Liver (tissue), 9 donors: Measurements from ENCODE around the gene COL7A1. TPM values are rescaled to one million over a fixed set of nuclear protein-coding genes. Genes with fewer than 3 reads are reported as not detected.
A peak's percentile ranks its signal among the peaks of the same experiment; 100 is the strongest.

ENCODE experiments used
- DNase-seq: peaks from one replicate; pipeline ENCODE4 v3.0.0-alpha.2; 2017; ENCODE audit warnings: low spot score
- H3K27ac ChIP-seq, 2 donors: one replicate each; pipeline ENCODE4 v1.7.0; 2013; ENCODE audit warnings: inconsistent platforms in 2 of 2, low read length in 2 of 2, control low read depth in 1 of 2, low read depth in 1 of 2, mild to moderate bottlenecking in 1 of 2
- H3K27me3 ChIP-seq, 4 donors: one replicate each; pipeline versions ENCODE4 v1.6.1 to v1.7.0; 2013; ENCODE audit warnings: low read length in 3 of 4, inconsistent platforms in 1 of 4, mild to moderate bottlenecking in 1 of 4, moderate library complexity in 1 of 4; ENCODE audit not compliant: control insufficient read depth in 4 of 4, insufficient read depth in 4 of 4
- H3K36me3 ChIP-seq, 4 donors: one replicate each; pipeline versions ENCODE4 v1.6.1 to v1.7.0; 2013; ENCODE audit warnings: low read length in 3 of 4, mild to moderate bottlenecking in 3 of 4, low read depth in 1 of 4, moderate library complexity in 1 of 4; ENCODE audit not compliant: control insufficient read depth in 4 of 4, insufficient read depth in 3 of 4
- H3K4me1 ChIP-seq, 4 donors: one replicate each; pipeline versions ENCODE4 v1.6.1 to v1.7.0; 2013; ENCODE audit warnings: low read length in 3 of 4, mild to moderate bottlenecking in 3 of 4, moderate library complexity in 1 of 4; ENCODE audit not compliant: control insufficient read depth in 4 of 4, insufficient read depth in 4 of 4
- H3K4me3 ChIP-seq, 3 donors: one replicate each; pipeline versions ENCODE4 v1.6.1 to v1.7.0; 2013; ENCODE audit warnings: low read length in 3 of 3, control low read depth in 1 of 3, low read depth in 1 of 3, mild to moderate bottlenecking in 1 of 3
- H3K9ac ChIP-seq, 2 donors: one replicate each; pipeline ENCODE4 v1.7.0; 2013; ENCODE audit warnings: low read length in 2 of 2, mild to moderate bottlenecking in 2 of 2, moderate library complexity in 2 of 2, control low read depth in 1 of 2, low read depth in 1 of 2
- H3K9me3 ChIP-seq, 4 donors: one replicate each; pipeline versions ENCODE4 v1.6.1 to v1.7.0; 2013; ENCODE audit warnings: low read length in 3 of 4; ENCODE audit not compliant: control insufficient read depth in 4 of 4
- CTCF ChIP-seq: fragments of 150-350 bp; IDR thresholded peaks from 2 replicates; pipeline ENCODE4 v1.5.1; 2017; ENCODE audit warnings: improper control_type of control experiment, low read depth, low read length; ENCODE audit not compliant: missing input control
- EGR1 ChIP-seq, 2 donors: IDR thresholded peaks; 2 replicates each; pipeline ENCODE4 v1.6.1; 2016 to 2018; ENCODE audit warnings: antibody characterized with exemption in 2 of 2, low read depth in 2 of 2
- FOXA1 ChIP-seq: IDR thresholded peaks from 2 replicates; pipeline ENCODE4 v1.6.1; 2016; ENCODE audit warnings: antibody characterized with exemption
- FOXA2 ChIP-seq: IDR thresholded peaks from 2 replicates; pipeline ENCODE4 v1.6.1; 2016; ENCODE audit warnings: antibody characterized with exemption
- GABPA ChIP-seq, 2 donors: IDR thresholded peaks in 1 of 2; conservative IDR thresholded peaks in 1 of 2; 2 replicates each; pipeline ENCODE4 v1.6.1; 2016; ENCODE audit warnings: antibody characterized with exemption in 2 of 2, mild to moderate bottlenecking in 1 of 2, moderate library complexity in 1 of 2
- HNF4A ChIP-seq, 2 donors: conservative IDR thresholded peaks; 2 replicates each; pipeline ENCODE4 v1.6.1; 2016; ENCODE audit warnings: antibody characterized with exemption in 2 of 2, mild to moderate bottlenecking in 2 of 2
- HNF4G ChIP-seq: IDR thresholded peaks from 2 replicates; pipeline ENCODE4 v1.6.1; 2016; ENCODE audit warnings: antibody characterized with exemption
- JUND ChIP-seq, 2 donors: IDR thresholded peaks; 2 replicates each; pipeline ENCODE4 v1.6.1; 2016; ENCODE audit warnings: antibody characterized with exemption in 2 of 2
- MAX ChIP-seq: IDR thresholded peaks from 2 replicates; pipeline ENCODE4 v1.6.1; 2016; ENCODE audit warnings: antibody characterized with exemption
- REST ChIP-seq: IDR thresholded peaks from 2 replicates; pipeline ENCODE4 v1.6.1; 2016; ENCODE audit warnings: antibody characterized with exemption, mild to moderate bottlenecking
- RXRA ChIP-seq, 2 donors: IDR thresholded peaks; 2 replicates each; pipeline ENCODE4 v1.6.1; 2017 to 2018; ENCODE audit warnings: antibody characterized with exemption in 2 of 2, mild to moderate bottlenecking in 1 of 2
- SP1 ChIP-seq: IDR thresholded peaks from 2 replicates; pipeline ENCODE4 v1.6.1; 2018; ENCODE audit warnings: antibody characterized with exemption, mild to moderate bottlenecking
- ZBTB33 ChIP-seq: IDR thresholded peaks from 2 replicates; pipeline ENCODE4 v1.6.1; 2016; ENCODE audit warnings: antibody characterized with exemption
- WGBS: extraction: QIAGEN DNeasy Blood & Tissue Kit; methylation state at CpG from one replicate; pipeline ENCODE4 v1.1.7; 2013; 5-methylcytosine and 5-hydroxymethylcytosine counted together
- polyA plus RNA-seq, 2 donors: library from polyadenylated mRNA; stranded (reverse) in 1 of 2; unstranded in 1 of 2; fragments of 200-250 nt in 1 of 2; fragments of >200 nt in 1 of 2; fragmentation: Nextera tagmentation in 1 of 2; extraction: Ambion mirVana in 1 of 2; gene quantifications; one replicate each; pipeline versions ENCODE4 v1.2.1 to v1.2.3, GENCODE V29; 2013 to 2015
- total RNA-seq, 2 donors: library from RNA; depleted of rRNA; stranded (reverse); fragments of >200 nt; gene quantifications; one replicate each; pipeline ENCODE4 v1.2.3, GENCODE V29; 2014
- donor health status: healthy.
- donor health status: healthy.
- donor health status: healthy.
- donor health status: healthy.
- donor health status: healthy.

COL7A1 gene
- total and polyA plus RNA-seq, 4 donors = 0.24 to 0.84 (median 0.40) TPM

GRCh38 chr3:48581621-48582481 lies 13.3 kb downstream of the COL7A1 start:
- TF ChIP-seq RXRA (IDR thresholded peaks at IDR 0.05) (peak in 1 of 2 donors; percentile 6), HNF4A (conservative IDR thresholded peaks at IDR 0.05) (peak; percentile 35 to 41), JUND (IDR thresholded peaks at IDR 0.05) (no peak), GABPA (IDR thresholded peaks at IDR 0.05 in 1 of 2, conservative IDR thresholded peaks at IDR 0.05 in 1 of 2) (no peak)
- H3K9me3 ChIP-seq = no peaks in the 10 kb centered on the region
- no peak overlapping the region for H3K4me3 ChIP-seq
- 86% methylated on average over 14 of the region's 14 CpGs for WGBS
- H3K4me1 ChIP-seq = peaks cover 0 to 3% (median 0%) of the 10 kb centered on the region in 4 donors
- no peaks in the 10 kb centered on the region for H3K27me3 ChIP-seq
- no peak overlapping the region for H3K9ac ChIP-seq
- H3K36me3 ChIP-seq = no peaks in the 10 kb centered on the region
- DNase-seq = no peak
- no peak overlapping the region for H3K27ac ChIP-seq

- Histone ChIP-seq H3K9ac (no peak overlapping the region), H3K27ac (no peak overlapping the region), H3K27me3 (no peaks in the 10 kb centered on the region), H3K4me3 (no peak overlapping the region), H3K4me1 (peaks cover 0 to under 1% (median 0%) of the 10 kb centered on the region in 4 donors), H3K36me3 (no peaks in the 10 kb centered on the region), H3K9me3 (no peaks in the 10 kb centered on the region)
- TF ChIP-seq HNF4G (no peak), MAX (no peak), JUND (IDR thresholded peaks at IDR 0.05) (no peak)
- no peak for DNase-seq
- 87% methylated on average over 4 of the region's 4 CpGs for WGBS
Observed at GRCh38 chr3:48576647-48577046, 18.5 kb downstream of the COL7A1 start.

GRCh38 chr3:48575366-48575765 lies 19.8 kb downstream of the COL7A1 start:
- TF ChIP-seq FOXA2 (no peak), HNF4G (no peak), SP1 (no peak), CTCF (no peak), FOXA1 (no peak), ZBTB33 (no peak), REST (no peak), EGR1 (IDR thresholded peaks at IDR 0.05; ENCODE audit: low read depth in 2 of 2) (no peak), RXRA (IDR thresholded peaks at IDR 0.05) (no peak)
- Histone ChIP-seq H3K36me3 (no peaks in the 10 kb centered on the region), H3K4me1 (no peaks in the 10 kb centered on the region), H3K9ac (no peak overlapping the region), H3K27ac (no peak overlapping the region), H3K4me3 (no peak overlapping the region), H3K27me3 (no peaks in the 10 kb centered on the region), H3K9me3 (no peaks in the 10 kb centered on the region)
- 90% methylated on average over 17 of the region's 17 CpGs for WGBS
- DNase-seq = no peak
